Lower leg skin (tissue), 4 donors: ENCODE results near the gene NAGS. TPM values are rescaled to one million over a fixed set of nuclear protein-coding genes. Genes with fewer than 3 reads are reported as not detected.

Experiments
- DNase-seq, 2 donors: peaks; one replicate each; pipeline ENCODE4 v3.0.0-alpha.2; 2019; ENCODE audit warnings: low spot score in 2 of 2
- H3K4me3 ChIP-seq: fragments of 200-600 bp; sonication (generic); 2 replicates; pipeline ENCODE4 v1.5.1; 2017; ENCODE audit warnings: mild to moderate bottlenecking, low read depth; ENCODE audit not compliant: poor library complexity, severe bottlenecking
- POLR2A ChIP-seq, 2 donors: fragments of 450-650 bp; IDR thresholded peaks; one replicate each; pipeline ENCODE4 v1.6.1; 2016 to 2017; ENCODE audit warnings: antibody characterized with exemption in 2 of 2, mild to moderate bottlenecking in 1 of 2, moderate library complexity in 1 of 2
- WGBS, 2 donors: methylation state at CpG; one replicate each; pipeline ENCODE4 v1.1.5; 2018; 5-methylcytosine and 5-hydroxymethylcytosine counted together
- intact Hi-C: fragments of 100-400 bp; cut with DNase I; formaldehyde crosslinking; loops from one replicate; pipeline ENCODE4 v1.15.0; 2023; ENCODE audit warnings: low total_unique reads
- total RNA-seq, 4 donors: library from RNA; depleted of rRNA; stranded (reverse); fragments of >200 nt; gene quantifications; one replicate each; pipeline ENCODE4 v1.1.0, GENCODE V29; 2016
- TF ChIP-seq, protein P1 (sequence below), 3 donors: fragments of 450-650 bp; IDR thresholded peaks; one replicate each; pipeline ENCODE4 v1.5.1; 2016; ENCODE audit warnings: antibody characterized with exemption in 3 of 3, mild to moderate bottlenecking in 3 of 3, moderate library complexity in 2 of 3

NAGS gene
- total RNA-seq, 4 donors from 2014 or later: 3.2 to 4.9 (median 3.6) TPM

DNA sequence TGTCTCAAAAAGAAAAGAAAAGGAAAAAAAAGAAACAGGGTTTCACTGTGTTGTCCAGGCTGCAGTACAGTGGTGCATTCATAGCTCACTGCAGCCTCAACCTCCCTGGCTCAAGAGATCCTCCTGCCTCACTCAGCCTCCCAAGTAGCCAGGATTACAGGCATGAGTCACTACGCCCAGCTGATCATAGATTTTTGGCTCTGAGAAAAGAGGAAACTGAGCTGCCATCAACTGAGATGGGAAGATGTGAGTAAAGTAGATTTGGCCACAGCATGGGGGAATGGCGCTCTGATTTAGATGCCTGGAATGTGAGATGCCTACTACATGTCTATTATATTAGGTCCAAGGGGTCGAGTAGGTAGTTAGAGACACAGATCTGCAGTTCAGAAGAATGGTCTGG lies 5.9 kb upstream of the NAGS start:
- H3K4me3 ChIP-seq: no peak overlapping the region
- no peak for DNase-seq
- WGBS, 2 donors: 70 to 77% methylated on average over 3 of the region's 3 CpGs
- intact Hi-C loops: loop anchor here (10.0 kb wide), 1 partner anchor 54 kb away; the partner anchor contains the start of gene PPY
- TF ChIP-seq, protein P1, sequence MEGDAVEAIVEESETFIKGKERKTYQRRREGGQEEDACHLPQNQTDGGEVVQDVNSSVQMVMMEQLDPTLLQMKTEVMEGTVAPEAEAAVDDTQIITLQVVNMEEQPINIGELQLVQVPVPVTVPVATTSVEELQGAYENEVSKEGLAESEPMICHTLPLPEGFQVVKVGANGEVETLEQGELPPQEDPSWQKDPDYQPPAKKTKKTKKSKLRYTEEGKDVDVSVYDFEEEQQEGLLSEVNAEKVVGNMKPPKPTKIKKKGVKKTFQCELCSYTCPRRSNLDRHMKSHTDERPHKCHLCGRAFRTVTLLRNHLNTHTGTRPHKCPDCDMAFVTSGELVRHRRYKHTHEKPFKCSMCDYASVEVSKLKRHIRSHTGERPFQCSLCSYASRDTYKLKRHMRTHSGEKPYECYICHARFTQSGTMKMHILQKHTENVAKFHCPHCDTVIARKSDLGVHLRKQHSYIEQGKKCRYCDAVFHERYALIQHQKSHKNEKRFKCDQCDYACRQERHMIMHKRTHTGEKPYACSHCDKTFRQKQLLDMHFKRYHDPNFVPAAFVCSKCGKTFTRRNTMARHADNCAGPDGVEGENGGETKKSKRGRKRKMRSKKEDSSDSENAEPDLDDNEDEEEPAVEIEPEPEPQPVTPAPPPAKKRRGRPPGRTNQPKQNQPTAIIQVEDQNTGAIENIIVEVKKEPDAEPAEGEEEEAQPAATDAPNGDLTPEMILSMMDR (IDR thresholded peaks at IDR 0.05): no peak
- no peak for TF ChIP-seq POLR2A (IDR thresholded peaks at IDR 0.05)

DNA sequence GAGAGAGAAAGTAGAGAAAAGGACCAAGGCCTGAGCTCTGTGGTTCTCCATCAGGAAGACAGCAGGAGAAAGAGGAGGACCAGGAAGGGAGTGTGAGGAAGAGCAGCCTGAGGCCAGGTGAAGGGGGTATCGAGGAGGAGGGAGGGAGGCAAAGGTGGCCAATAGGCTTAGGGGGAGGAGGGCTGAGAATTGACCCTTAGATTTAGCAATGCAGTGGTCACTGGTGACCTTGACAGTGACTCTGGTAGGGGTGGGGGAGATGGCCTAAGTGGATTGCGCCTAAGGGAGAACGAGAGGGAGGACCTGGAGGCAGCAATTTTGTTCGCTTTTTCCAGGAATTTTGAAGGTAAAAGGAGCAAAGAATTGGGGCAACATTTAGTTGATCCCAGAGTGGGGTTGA lies 5.4 kb upstream of the NAGS start:
- DNase-seq: no peak
- TF ChIP-seq, protein P1 (IDR thresholded peaks at IDR 0.05): no peak
- TF ChIP-seq POLR2A (IDR thresholded peaks at IDR 0.05): no peak
- intact Hi-C loops: loop anchor here (10.0 kb wide), 1 partner anchor 54 kb away; the partner anchor contains the start of gene PPY
- H3K4me3 ChIP-seq: no peak overlapping the region
- 85 to 94% methylated on average over 4 of the region's 4 CpGs for WGBS, 2 donors

DNA sequence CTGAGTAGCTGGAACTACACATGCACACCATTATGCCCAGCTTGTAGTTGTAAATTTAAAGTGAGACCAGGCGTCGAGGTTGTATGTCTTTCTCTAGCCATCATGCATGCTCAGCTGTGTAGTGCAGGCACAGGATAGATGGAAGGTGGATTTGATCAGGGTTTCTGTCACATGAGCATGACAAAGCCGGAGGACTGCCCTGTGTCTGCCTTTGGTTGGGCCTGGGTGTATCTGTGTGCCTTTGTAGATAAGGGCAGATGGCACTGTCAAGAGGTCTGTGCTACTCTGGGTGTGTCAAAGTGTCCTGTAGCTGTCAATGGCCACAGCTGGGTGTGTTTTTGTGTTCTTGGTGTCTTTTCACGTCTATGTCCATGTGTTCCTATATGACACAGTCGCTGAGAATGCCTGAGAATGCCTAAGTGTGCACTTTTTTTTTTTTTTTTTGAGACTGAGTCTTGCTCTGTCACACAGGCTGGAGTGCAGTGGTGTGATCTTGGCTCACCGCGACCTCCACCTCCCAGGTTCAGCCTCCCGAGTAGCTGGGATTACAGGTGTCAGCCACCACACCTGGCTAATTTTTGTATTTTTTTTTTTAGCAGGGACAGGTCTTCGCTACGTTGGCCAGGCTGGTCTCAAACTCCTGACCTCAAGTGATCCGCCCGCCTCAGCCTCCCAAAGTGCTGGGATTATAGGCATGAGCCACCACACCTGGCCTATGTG lies 4.1 kb upstream of the NAGS start:
- H3K4me3 ChIP-seq: no peak overlapping the region
- intact Hi-C loops: no loop called here
- DNase-seq: no peak
- TF ChIP-seq POLR2A (IDR thresholded peaks at IDR 0.05): no peak
- TF ChIP-seq, protein P1 (IDR thresholded peaks at IDR 0.05): no peak
- WGBS, 2 donors: 80 to 91% methylated on average over 12 of the region's 12 CpGs

DNA sequence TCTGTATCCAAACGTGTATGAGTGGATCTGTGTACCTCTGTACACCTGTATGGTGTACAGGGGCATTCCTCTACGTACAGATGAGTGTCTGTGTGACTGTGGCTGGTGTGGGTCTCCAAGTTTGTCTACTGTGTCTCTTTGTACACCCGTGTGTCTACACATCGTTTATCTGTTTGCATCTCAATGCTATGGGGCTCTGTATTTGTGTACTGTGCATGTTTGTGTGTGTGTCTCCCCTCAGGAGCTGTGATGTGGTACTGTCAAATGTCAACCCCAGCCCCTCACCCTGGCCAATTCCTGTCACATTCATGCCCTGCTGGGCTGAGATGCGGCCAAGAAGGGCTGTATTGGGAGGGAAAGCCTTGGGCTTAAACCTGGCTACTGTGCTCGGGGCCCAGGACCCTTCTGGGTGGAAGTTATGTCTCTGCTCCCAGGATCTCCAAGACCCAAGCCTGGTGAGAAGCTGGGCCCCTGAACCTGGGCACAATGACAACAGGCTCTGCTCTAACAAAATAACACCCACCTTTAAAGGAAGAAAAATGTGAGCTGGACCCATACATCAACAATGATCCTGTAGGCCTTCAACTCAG lies 3.5 kb upstream of the NAGS start:
- TF ChIP-seq, protein P1 (IDR thresholded peaks at IDR 0.05): no peak
- TF ChIP-seq POLR2A (IDR thresholded peaks at IDR 0.05): no peak
- no peak for DNase-seq
- intact Hi-C loops: no loop called here
- no peak overlapping the region for H3K4me3 ChIP-seq
- WGBS, 2 donors: 82 to 93% methylated on average over 6 of the region's 6 CpGs

DNA sequence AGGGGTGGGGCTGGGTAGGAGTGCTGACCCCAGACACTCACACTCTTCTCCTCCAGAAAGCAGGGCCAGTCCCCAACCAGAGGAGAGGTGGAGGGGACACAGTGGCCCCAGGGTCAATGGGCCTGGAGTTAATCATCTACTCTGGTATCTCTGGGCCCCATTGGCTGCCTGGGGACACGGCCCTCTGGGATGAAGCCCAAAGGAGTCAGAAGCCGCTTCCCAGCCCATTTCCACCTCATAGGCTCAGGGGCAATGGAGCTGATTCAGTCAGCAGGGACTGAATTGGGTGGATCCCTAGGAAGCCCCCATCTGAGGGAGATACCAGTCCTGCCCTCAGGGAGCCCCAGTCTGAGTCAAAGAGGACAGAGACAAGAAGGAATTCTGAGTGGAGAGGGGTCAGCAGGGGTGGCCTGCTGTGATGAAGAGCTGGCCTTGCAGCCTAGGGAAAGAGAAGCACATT lies 2.9 kb upstream of the NAGS start:
- WGBS, 2 donors: 85 to 86% methylated on average over 2 of the region's 2 CpGs
- intact Hi-C loops: no loop called here
- DNase-seq: no peak
- TF ChIP-seq POLR2A (IDR thresholded peaks at IDR 0.05): no peak
- TF ChIP-seq, protein P1 (IDR thresholded peaks at IDR 0.05): no peak
- H3K4me3 ChIP-seq: no peak overlapping the region
